Epithelial cell of prostate (primary cell): Measurements from ENCODE around the gene SAMD3.
"Not testable (repeated sequence)": the region's sequence is repeated elsewhere in the genome, so short reads cannot be mapped to it uniquely, and the experiment has no call there.

ENCODE experiments used
- DNase-seq: peaks from one replicate; pipeline ENCODE4 v3.0.0-alpha.2; 2011; ENCODE audit warnings: low read depth, low spot score
- H3K27ac ChIP-seq: fragments of 450-650 bp; 2 replicates; pipeline ENCODE4 v1.5.1; 2017; ENCODE audit warnings: mild to moderate bottlenecking

SAMD3 gene

DNA sequence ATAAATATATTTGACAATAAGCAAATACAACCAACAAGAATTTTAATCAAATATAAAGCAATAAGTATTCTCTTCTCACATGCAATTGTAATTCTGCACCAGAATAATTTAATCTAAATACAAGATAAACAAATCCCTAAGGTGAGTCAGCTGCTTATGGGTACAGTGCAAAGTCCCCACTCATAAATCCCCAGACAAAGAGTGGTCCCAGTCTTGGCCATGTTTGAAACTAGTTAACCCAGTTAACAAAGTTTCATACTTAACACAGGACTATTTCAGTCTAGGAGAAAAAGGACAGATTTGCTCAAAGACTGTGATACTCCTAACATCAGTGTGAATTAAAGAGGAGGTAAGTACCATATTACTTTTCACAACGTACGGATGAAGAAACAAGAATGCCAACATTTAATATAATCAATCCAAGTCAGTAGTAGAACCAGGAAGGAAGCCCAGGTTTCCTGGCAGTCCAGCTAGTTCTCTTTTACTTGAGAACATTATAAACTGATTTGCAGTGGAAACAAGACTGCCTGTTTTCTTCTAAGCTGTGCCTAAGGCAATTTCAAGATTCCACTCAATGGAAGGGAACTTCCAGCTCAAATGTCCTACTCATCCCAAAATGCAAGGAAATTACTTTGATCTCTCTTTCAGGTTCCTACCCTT, 10.4 kb downstream of the SAMD3 start:
- no peak overlapping the region for H3K27ac ChIP-seq
- DNase-seq, result no peak

DNA sequence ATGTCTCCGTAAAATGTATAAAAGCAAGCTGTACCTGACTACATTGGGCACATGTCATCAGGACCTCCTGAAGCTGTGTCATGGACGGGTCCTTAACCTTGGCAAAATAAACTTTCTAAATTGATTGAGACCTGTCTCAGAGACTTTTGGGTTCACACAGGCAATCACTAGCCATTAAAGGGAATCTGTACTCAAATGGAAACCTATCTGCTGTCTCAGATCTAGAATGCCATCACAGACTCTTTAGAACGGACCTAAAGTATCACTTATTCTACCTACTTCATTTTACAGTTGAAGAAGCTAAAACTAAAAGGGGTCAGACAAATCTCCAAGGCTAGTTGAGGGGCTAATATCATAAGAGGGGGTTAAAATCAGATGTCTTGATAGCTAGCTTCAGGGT, 11.1 kb downstream of the SAMD3 start:
- DNase-seq, result no peak
- no peak overlapping the region for H3K27ac ChIP-seq

DNA sequence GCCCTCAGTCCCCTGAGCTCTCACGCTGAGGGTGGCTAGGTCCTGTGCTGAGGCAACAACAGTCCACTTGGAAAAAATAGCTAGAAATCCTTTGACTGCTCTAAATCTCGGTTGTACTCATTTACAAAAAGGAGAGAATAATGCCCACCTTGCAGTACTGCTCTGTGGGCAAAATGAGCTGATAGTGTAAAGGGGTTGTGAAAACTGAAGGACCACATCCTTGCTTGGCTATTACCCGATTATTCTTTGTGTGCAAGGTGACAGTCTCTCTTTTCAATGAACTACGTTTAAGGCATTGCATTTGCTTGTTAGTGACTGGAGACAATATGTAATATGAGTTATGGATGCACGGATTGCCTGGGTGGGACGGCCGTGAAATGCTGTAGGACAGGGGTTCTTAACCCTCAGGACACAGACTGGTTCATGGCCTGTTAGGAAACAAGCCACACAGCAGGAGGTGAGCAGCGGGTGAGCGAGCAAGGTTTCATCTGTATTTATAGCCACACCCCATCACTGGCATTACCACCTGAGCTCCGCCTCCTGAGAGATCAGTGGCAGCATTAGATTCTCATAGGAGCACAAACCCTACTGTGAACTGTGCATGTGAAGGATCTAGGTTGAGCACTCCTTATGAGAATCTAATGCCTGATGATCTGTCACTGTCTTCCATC, 14.6 kb downstream of the SAMD3 start:
- no peak for DNase-seq
- no peak overlapping the region for H3K27ac ChIP-seq

DNA sequence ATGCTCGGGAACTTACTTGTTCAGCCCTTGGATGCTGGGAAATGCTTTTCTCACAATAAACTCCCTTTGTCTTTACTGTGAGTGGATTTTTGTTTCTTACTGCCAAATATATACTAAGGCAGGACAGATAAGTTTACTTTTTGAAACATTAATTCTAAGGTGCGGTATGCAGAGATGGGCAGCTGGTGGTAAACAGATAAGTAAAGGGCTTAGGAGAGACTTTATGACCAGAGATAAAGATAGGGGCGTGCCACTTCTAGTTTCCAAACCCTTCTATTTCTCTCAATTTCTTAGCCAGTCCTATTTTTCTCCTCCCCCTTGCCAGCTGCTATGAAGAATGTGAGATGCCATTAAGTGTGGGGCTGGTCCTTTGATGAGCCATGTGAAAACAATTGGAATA, 16.3 kb downstream of the SAMD3 start:
- H3K27ac ChIP-seq, result no peak overlapping the region
- no peak for DNase-seq

DNA sequence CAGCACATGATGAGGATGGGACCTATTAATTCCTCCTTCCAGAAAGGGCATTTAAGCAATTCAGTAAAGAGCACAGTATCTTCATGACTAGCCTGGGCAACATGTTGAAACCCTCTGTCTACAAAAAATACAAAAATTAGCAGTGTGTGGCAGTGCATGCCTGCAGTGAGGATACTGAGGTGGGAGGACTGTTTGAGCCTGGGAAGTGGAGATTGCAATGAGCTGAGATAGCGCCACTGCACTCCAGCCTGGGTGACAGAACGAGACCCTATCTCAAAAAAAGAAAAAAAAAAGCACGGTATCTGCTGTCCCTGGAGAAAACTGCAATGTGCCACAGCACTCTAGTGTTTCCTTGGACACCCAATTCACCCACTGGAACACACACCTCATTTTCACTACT, 18.4 kb downstream of the SAMD3 start:
- no peak for DNase-seq
- no peak overlapping the region for H3K27ac ChIP-seq

DNA sequence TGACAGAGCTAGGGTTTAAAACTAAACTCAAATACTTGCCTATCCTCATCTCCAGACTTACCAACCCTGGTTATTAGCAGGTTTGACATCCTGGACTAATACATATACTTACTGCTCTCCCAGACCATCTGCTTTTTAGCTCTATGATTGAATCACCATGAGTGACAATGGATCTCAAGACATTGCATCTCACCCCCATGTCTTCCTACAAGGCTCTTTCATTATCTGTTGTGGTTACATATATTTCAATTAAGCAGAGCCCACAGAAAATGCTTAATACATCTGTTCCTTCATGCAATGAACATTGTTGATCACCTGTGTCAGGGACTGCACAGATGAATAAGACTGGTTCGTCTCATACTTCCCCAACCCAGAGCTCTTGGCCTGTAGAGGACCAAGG, 19.4 kb downstream of the SAMD3 start:
- H3K27ac ChIP-seq, result no peak overlapping the region

DNA sequence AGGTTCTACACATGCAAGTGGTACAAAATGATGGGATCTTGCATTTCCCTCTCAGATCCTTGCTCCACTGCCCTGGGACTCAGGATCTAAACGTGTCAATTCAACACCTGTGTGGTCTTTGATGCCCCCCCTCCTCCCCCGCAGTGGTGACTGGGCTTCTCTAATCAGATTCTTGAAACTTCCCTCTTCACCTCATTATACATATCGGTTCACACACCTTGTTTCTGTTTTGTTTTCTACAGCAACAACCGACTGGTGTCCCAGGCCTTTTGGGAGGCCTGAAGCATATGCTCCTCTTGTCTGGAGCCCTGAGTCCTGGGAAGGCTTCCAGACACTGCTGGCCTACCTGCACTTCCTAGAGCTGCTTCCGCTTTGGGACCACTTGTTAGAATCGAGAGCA, 20.0 kb downstream of the SAMD3 start:
- no peak overlapping the region for H3K27ac ChIP-seq
- DNase-seq, result no peak

More for the DNA sequence above, 19.4 kb downstream of the SAMD3 start:
- no peak for DNase-seq

DNA sequence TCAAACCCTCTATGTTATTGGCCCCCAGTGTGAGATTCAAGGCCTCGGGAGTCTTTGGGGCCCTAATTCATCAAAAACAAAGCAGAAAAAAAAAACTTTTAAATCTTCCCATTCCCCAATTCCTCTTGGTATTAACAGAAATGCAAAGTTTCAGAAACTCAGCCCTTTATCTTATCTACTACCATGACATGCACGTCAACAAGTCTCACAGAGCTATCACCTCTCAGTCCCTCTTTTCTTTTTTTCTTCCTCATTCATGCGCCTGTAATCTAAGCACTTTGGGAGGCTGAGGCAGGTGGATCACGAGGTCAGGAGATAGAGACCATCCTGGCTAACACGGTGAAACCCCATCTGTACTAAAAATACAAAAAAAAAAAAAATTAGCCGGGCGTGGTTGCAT, 22.7 kb downstream of the SAMD3 start:
- no peak for DNase-seq

DNA sequence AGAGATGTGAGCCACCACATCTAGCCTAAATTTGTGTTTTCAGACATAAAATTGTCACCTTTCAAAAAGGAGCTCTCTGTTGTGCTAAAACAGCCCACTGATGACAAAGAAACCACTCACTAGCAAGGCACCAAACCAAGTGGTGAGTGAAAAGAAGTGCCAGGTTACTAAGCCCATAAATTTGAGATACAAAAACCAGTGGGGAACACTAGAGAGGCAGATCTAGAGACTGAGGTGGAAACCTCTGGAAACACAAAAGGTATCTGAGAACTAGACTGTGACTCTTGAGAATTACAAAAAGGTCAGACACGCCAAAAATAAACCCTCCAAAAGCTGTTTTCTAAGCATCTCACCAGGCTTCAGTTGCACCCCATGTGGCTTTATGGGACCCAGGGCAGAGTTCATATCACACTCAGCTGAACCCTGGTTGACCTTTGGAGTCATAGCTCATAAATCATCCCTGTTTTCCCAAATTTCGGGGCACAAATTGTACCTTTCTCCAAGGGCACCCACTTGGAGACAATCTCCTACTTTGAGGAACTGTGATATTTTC, 24.2 kb downstream of the SAMD3 start:
- no peak overlapping the region for H3K27ac ChIP-seq
- no peak for DNase-seq

More for the DNA sequence above, 22.7 kb downstream of the SAMD3 start:
- H3K27ac ChIP-seq, result no peak overlapping the region

DNA sequence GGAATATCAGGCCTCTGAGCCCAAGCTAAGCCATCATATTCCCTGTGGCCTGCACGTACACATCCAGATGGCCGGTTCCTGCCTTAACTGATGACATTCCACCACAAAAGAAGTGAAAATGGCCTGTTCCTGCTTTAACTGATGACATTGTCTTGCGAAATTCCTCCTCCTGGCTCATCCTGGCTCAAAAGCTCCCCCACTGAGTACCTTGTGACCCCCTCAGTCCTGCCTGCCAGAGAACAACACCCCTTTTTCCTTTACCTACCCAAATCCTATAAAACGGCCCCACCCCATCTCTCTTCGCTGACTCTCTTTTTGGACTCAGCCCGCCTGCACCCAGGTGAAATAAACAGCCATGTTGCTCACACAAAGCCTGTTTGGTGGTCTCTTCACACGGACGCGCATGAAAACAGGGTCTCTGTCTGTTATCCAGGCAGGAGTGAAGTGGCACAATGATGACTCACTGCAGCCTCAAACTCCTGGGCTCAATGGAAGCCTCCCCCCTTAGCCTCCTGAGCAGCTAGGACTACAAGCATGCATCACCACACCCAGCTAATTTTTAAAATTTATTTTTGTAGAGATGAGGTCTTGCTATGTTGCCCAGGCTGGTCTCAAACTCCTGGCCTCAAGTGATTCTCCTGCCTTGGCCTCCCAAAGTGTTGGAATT, 24.8 kb downstream of the SAMD3 start:
- H3K27ac ChIP-seq, DNase-seq: not testable (repeated sequence)

DNA sequence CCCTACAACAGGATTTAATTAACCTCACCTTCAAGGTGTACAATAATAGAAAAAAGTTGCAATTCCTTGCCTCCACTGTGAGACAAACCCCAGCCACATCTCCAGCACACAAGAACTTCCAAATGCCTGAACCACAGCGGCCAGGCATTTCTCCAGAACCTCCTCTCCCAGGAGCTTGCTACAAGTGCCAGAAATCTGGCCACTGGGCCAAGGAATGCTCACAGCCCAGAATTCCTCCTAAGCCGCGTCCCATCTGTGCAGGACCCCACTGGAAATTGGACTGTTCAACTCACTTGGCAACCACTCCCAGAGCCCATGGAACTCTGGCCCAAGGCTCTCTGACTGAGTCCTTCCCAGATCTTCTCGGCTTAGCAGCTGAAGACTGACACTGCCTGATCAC, 28.3 kb downstream of the SAMD3 start:
- not testable (repeated sequence) for H3K27ac ChIP-seq, DNase-seq

DNA sequence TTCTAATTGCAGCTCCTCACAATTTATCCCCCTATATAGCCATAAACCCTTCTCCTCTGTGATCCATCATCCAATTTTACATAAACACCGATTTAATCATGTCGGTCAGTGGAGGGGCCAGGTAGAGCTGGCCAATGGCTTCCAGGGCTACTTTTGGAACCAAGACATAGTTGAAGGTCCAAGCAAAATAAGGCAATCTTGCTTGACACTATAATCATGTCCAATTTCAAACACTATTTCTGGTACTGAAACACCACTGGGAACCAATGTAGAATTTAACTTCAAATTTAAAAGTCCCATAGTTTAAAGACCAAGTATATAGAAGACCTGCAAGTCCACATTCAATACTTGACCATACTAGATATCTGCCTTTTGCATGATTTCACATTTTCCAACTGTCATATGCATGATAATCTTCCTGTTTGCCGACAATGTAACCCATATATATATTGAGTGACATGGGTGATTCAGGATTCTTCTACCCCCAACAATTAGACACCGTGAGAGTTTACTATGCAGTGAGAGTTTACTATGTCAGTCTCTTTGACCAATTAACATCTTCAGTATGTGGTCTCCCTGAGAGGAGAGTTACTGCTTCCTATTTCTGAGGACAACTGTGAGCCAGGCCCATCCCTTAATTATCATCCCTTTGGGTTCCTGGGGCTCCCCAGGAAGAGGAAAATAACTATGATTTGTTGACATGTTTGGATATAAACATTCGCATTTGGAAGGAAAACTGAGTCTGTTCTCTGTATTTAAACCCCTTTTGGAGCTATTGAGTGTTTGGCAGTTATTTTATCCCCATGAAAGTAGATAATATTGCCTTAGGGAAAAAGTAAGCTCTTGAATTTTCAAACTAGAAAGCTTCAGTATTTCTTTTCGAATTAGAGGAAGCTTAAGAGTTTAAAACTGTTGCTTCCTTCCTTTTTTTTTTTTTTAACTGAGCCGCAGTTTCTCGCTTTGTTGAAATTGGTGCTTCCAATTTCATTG, 31.8 kb downstream of the SAMD3 start:
- no peak for DNase-seq
- H3K27ac ChIP-seq, result no peak overlapping the region

DNA sequence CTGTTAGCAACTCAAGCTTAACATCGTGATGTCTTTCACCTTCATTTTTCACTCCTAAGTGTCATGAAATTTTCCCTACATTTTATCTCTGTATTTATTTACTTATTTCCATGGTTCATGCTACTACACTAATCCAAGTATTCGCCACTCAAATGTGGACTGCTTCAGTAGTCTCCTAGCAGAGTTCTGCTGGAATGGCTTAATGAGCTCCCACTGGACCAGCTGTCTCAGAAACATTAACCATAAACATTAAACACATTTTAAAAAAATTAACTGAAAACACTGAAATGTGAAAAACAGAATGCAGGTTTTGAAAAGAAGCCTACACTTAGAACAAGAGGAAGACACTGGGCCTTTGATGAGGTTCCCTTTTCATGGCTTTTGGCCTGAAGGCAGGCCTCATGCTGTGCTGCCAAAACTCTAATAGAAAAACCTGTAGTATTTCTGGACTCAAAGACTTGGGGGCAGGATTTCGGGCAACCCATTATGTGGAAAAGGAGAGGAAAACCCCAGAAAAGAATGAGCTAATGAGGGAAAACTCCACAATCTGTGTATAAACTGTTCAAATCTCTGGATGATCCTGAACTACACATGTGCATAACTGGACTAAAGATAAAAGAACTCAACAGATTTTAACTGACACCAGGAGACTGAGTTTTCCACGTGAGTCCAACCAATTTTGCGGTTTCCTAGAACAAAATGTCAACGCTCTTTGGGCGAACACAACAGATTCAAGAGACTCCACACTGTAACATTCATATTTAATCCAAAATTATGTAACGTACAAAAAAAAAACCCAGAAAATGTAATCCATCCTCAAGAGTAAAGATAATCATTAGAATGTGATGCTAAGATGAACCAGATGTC, 33.0 kb downstream of the SAMD3 start:
- no peak for DNase-seq
- H3K27ac ChIP-seq, result no peak overlapping the region

DNA sequence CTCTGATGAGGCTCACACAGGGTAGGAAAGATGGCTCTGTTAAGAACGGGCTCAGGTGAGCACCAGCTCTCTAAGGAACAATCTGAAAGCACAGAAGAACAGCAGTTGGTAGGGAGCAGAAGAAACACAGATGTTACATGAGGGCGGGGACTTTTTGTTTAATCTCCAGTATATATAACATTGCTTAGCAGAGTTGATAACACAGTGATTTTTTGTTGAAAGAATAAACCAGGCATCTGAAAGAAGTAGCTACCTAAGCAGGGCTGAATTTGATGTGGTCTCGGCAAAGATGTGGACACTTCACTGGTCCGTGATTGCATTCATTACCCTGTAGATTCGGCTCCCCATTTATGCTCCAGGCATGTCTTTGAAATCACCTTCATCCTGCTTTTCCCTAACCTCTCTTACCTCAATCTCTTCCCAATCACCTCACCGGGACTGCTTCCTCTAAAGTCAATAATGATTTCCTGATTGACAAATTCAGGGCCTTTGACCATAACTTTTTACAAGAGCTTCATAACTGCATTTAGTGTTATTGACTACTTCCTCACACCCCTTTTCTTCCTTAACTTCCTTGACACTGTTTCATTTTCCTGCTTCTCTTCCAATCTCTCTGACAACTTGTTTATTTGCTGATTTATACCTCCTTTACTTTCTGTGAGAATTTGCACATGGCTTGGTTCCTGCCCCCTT, 34.4 kb downstream of the SAMD3 start:
- no peak overlapping the region for H3K27ac ChIP-seq

DNA sequence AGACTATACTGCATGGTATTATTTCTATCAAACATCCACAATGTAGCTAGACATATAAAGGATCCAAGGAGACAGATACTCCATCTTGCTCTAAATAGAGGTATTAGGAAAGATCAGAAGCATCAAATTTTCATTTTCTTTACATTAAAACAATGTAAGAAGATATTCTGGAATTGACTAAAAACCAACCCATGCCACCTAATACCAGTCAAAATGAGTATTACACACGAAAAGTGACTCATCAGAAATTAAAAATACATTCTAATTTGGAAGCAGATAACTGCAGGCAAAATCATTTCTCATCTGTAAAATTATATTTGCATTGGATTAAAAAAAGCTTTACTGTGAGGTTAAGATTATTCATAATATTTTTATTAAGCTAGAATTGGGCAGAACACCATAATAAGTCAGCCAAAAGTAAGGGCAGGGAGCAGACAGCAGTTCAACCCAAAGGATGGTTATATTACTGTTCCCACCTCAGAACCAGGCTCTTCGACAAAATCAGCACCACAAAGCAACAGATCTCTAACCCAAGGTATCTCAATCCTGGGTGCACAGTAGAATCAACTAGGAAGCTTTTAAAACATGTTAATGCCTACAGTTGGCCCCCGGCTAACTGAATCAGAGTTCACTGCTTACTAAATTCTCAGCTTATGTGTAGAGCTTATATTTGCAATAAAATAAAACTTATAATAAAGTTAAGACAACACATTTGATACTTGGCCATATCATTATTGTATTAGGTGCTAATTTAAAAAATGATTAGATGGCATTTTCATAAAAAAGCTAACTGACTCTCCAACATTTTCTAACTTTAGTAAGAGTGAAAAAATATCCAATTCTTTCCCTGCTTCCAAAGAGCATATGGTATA, 35.2 kb downstream of the SAMD3 start:
- H3K27ac ChIP-seq, result no peak overlapping the region

More for the DNA sequence above, 34.4 kb downstream of the SAMD3 start:
- no peak for DNase-seq

DNA sequence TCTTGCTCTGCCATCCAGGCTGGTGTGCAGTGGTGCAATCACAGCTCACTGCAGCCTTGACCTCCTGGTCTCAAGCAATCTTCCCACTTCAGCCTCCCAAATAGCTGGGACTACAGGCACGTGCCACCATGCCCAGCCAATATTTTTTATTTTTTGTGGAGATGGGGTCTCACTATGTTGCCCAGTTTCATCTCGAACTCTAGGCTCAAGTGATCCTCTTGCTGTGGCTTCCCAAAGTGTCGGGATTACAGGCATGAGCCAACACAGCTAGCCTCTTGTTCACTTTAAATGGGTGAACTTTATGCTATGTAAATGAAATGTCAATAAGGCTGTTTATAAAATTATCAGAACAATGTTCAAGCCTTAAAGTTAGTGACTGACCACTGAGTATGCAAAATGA, 37.1 kb downstream of the SAMD3 start:
- DNase-seq, result no peak
- H3K27ac ChIP-seq, result no peak overlapping the region

More for the DNA sequence above, 35.2 kb downstream of the SAMD3 start:
- no peak for DNase-seq
